ENCODE results near the gene FGFRL1.
"Not testable (repeated sequence)": the region's sequence is repeated elsewhere in the genome, so short reads cannot be mapped to it uniquely, and the experiment has no call there.

The FGFRL1 gene

DNA sequence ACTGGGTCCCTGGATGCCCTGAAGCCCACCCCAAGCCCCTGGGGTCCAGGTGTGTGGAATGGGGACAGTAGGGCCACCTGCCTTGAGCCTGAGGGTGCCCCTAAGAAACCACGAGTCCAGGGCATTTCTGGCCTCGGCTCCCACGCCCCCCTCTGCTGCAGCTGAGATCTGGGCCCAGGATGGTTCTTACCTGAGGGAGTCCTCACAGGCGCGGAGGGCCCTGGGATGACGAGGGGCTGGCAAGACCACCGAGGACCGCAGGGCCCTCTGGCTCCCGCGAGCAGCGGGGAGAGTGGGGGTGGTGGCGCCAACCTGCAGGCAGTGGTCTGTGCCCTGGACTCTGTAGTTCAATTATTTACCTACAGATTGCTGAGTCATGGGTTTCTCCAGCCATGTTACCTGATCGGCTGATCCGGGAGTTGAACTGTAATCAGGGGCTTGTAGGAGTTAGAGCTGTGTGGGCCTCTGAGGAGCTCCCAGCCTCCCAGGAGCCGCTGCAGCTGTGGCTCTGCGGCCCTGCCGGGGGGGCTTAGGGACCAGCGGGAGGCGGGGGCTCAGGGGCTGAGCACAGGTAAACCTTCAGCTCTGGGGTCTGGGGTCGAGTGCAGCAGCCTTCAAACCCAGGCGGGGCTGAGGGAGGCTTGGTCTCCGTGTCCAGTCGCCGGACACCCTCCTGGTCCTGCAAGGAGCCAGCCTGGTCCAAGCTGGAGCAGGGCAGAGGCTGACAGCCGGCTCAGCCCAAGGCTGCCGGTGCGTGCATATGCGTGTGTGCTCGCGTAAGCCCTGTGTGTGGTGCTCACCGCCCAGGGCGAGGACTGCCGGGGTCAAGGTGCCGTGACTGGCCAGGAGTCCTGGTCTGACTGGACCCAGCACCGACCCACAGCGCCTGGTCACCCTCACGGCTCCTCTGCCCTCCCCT lies 18.1 kb upstream of the FGFRL1 start, which contains the start of gene SLC26A1:
SLC26A1 (minus strand) TSS at position 294 of the 919 bp plus-strand sequence. CDS start 1,701 bp downstream, outside the sequence.
- DNase-seq = no peak

DNA sequence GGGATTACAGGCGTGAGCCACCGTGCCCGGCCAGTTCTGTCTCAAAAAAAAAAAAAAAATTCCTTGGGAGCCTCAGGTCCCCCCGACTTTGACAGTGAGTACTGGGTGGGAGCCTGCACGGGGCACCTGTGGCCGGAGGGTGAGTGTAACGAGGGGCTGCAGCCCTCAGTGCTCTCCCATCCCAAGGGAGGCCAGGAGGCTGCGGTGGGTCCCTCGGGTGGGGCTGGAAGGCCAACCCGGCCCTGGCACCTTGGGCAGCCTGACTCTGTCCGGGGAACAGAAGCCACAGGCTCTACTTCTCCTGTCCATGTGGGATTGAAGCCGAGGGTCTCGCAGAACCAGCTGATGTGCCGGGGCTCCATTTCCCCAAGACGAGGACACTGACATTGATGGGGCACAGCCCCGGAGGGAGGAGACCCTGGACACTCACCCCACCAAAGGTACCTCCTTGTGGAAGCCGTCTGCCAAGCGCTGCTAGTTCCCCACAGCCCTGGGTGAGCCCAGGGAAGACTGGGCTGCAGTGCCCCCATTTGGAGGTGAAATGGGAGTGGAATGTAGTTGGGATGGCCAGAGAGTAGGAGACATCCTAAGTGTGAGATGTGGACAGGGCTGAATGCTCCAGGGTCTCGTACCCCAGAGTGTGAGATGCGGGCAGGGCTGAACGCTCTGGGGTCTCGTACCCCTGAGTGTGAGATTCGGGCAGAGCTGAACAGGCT lies 16.0 kb upstream of the FGFRL1 start:
- peak in 2 of 4 experiments; percentile 15 to 35 for DNase-seq

DNA sequence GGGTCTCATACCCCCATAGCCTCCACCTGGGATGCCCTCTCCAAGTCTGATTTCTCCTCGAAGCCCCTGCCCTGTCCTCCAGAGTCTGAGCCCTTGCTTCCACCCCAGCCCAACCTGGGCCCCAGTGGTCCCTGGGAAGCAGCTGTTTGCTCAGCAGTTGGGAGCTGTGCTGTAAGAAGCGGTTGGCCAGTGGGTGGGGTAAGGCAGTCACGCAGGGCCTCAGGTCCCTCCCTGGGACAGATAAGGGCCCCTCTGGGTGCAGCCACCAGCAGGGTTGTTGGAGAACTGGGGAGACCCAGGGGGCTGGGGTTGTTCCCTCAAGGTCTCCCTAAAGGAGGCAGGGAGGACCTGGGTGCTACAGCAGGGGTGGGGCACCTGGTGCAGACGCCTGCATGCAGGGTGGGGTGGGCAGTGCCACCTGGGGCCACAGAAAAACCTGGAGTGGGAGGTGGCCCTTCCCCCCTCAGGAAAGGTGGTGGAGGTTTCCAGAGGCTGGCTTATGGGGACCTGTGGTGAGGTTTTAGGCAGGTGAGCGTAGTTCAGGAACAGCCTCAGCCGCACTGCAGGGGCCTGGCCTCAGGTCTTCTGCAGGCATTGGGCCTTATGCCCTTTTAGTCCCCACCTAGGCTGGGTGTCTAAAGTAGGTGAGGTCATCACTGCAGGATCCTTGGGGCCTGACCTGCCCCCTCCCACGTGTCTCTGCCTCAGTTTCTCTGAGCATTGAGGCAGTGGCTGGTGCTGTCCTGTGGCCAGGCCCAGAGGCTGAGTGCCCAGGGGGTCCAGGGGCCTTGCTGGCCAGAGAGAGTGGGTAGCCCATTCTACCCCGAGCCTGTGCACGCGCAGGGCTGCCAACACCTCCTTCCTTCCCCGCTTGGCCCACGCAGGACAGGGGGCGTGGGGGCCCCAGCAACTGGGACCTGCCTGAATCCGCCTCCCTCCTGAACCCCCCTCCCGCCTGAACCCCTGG lies 15.1 kb upstream of the FGFRL1 start:
- no peak for DNase-seq

GRCh38 chr4:996997-997374 lies 14.4 kb upstream of the FGFRL1 start:
- no peak for DNase-seq

DNA sequence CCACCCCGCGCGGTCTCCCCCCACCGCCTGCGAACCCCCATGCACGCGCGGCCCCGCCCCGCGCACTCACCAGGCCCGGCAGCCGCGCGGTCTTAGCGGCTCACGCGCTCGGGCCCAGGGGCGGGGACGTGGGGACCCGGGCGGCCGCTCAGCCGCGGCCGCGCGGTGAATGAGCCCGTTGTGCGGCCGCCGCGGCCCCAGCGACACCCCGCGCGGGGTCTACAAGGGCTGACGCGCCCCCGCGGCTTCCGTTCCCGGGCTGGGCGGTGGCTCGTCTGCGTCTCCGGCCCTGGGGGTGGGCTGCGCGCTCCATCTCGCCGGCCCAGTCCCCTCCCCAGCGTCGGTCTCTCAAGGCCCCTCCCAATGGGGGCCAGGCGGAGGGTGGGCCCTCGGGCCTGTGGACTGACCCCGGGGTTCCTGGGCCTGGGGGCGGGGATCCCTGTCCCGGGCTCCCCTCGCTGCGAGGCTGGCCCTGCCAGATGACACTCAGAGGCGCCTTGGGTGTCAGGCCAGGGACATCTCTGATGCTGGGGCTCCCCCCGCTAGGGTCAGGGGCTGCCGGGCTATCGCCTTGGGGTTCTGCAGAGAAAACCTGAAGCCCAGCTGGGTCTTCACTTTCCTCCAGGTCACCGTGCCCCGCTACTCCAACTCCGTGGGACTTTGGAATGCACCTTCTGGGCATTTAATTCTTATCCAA lies 13.9 kb upstream of the FGFRL1 start:
- DNase-seq = peak in 3 of 4 experiments; percentile 18 to 64 (median 45)

DNA sequence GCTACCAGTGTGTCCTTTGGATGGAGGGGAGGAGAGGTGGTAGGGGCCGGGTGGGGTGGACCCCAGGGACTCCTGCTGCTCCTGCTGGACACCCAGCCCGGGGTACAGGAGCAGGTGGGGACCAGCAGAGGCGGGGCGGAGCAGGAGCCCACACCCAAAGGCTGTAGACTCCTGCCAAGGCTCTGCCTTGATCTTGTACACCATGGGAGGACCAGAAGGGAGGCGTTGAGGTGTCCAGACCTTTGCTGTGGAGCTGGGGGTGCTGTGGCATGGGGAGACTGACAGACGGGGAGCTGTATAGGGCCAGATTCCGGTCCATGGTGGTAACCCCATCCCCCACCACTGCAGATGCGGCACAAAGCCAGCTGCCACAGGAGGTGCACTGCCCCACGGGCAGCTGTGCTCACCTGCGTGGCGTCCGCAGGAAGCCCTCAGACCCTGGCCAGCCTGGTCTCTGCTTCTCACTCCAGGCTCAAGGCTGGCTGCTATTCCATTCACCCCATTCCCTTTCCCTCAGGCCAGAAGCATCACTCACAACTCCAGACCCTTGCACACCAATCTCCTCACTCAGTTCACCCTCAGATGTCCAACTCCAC lies 13.2 kb upstream of the FGFRL1 start:
- DNase-seq = no peak

DNA sequence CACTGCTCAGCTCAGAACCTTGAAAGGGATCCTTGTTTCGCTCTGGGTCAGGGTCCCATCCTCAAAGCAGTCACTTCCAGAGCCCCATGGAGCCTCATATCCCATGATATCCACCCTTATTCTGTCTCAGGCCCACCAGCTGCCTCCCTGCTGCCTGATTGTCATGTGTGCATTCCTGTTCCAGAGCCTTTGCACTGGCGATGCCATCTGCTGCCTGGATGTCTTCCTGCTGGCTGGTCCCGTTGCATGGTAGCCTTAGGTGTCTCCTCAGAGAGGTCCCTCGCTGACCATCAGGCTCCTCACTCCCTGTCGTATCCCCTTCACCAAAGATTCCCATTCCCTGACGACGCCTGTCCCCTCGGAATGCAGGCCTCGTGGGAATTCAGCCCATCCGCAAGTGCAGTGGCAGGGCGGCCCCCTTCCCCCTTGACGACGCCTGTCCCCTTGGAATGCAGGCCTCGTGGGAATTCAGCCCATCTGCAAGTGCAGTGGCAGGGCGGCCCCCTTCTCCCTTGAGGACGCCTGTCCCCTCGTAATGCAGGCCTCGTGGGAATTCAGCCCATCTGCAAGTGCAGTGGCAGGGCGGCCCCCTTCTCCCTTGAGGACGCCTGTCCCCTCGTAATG lies 12.1 kb upstream of the FGFRL1 start:
- DNase-seq = not testable (repeated sequence)

DNA sequence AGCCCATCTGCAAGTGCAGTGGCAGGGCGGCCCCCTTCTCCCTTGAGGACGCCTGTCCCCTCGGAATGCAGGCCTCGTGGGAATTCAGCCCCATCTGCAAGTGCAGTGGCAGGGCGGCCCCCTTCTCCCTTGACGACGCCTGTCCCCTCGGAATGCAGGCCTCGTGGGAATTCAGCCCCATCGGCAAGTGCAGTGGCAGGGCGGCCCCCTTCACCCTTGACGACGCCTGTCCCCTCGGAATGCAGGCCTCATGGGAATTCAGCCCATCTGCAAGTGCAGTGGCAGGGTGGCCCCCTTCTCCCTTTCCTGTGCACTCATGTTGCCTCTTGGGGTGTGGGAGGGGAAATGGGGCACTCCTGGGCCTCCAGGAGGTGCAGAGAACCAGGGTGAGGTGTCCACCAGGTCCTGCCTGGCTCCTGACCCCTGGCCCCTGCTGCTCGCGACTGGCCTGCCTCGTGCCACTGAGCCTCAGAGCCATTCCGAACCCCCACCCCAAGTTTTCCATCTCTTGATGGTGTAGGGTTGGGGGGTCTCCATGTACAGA lies 11.5 kb upstream of the FGFRL1 start:
- DNase-seq = no peak

- no peak for DNase-seq
Measured at GRCh38 chr4:1000686-1001260, 10.7 kb upstream of the FGFRL1 start.

- DNase-seq = no peak
Measured at GRCh38 chr4:1001561-1002130, 9.8 kb upstream of the FGFRL1 start.

DNA sequence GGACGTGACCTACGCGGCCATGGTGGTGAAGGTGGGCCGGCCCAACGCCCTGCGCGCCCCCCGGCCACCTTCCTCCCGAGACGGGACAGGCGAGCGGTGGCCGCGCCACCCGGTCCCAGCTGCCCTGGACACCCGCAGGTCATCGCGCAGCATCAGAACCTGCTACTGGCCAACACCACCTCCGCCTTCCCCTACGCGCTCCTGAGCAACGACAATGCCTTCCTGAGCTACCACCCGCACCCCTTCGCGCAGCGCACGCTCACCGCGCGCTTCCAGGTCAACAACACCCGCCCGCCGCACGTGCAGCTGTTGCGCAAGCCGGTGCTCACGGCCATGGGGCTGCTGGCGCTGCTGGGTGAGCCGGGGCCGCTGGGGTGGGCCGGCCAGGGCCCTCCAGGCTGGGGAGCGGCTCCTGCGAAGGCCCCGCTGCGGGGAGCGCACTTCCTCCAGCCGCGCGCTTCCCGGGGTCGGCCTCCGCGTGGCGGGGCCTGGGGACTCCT lies 9.2 kb upstream of the FGFRL1 start:
- peak in 3 of 4 experiments; percentile 24 to 39 (median 27) for DNase-seq

- DNase-seq = no peak
Measured at GRCh38 chr4:1002631-1003251, 8.7 kb upstream of the FGFRL1 start.

DNA sequence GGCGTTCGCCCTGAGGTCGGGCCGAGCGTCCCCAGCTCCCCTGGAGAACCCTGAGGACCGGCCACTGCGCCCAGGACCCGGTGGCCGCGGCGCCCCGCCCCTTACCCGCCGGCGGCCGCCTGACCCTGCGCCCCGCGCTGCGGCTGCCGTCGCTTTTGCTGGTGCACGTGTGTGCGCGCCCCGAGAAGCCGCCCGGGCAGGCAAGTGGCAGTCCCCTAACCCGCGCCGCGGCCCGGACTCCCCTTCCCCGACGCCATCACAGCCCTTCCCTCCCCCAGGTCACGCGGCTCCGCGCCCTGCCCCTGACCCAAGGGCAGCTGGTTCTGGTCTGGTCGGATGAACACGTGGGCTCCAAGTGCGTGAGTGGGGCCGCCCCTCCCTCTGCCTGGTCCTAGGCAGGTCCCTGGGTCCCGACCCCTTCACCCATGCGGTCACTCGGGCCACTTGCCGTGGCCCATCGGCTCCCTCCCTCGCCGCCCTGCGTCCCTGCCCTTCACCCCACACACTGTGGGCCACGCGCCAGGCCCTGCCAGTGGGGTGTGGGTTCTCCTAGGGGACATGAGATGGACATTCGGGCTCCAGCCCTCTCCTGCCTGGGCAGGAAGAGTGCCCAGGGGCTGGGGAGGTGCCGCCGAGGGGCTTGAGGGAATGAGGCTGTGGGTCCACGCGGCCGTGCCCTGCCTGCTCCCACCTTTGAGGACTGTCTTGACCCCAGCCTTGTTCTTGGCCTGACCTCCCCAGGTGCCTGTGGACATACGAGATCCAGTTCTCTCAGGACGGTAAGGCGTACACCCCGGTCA lies 8.0 kb upstream of the FGFRL1 start:
- DNase-seq = no peak

DNA sequence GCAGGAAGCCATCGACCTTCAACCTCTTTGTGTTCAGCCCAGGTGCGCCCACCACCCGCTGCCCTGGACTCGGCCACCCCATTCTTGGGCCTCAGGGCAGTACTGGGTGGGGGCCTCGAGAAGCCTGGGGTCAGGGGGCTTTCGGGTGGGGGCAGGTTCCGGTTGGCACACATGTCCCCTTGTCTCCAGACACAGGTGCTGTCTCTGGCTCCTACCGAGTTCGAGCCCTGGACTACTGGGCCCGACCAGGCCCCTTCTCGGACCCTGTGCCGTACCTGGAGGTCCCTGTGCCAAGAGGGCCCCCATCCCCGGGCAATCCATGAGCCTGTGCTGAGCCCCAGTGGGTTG lies 7.4 kb upstream of the FGFRL1 start:
- no peak for DNase-seq

GRCh38 chr4:1004557-1005485 lies 6.6 kb upstream of the FGFRL1 start:
- DNase-seq = no peak

DNA sequence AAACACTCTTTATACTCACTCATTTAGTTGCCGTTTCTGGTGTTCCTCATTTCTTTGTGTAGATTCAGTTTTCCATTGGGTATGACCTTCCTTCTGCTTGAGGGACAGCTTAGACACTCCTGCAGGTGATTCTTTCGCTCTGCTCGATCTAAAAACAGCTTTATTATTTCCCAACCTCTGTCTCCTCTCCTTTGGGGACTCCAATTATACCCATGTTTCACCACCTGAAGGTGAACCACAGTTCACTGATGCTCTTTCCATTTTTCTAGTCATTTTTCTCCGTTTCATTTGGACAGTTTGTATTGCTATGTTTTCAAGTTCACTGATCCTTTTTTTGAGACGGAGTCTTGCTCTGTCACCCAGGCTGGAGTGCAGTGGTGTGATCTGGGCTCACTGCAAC lies 4.6 kb upstream of the FGFRL1 start:
- no peak for DNase-seq

- peak; percentile 7 to 38 (median 18) for DNase-seq
Measured at GRCh38 chr4:1008840-1009541, 2.4 kb upstream of the FGFRL1 start.

All from suppressor macrophage (primary cell).